ENCODE measurements around the gene PARP4.
"Not testable (repeated sequence)": the region's sequence is repeated elsewhere in the genome, so short reads cannot be mapped to it uniquely, and the experiment has no call there.

The PARP4 gene

GRCh38 chr13:24489721-24490120 is 22.9 kb downstream of the PARP4 start:
- no peak overlapping the region for H3K27ac ChIP-seq
- no peak for DNase-seq (ENCODE audit: low spot score)
- TF ChIP-seq CTCF (IDR thresholded peaks at IDR 0.05), result no peak
- H3K4me3 ChIP-seq, result no peak overlapping the region

DNA sequence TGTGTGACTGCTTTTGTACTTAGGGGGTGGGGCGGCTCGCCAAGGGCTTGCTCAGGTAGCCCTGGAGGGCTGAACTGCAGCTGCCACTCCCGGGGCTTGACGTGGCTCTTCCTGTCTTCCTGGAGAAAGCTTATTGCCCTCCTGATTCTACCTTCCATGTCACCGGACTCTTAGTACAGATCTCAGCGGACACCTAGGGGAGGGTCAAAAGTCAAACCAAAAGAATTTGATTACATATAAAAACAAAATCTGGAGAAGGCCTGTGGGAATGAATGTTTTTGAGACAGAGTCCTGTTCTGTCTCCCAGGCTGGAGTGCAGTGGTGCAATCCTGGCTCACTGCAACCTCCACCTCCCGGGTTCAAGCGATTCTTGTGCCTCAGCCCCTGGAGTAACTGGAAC is 24.5 kb downstream of the PARP4 start:
- not testable (repeated sequence) for H3K4me3 ChIP-seq; H3K27ac ChIP-seq; DNase-seq (ENCODE audit: low spot score)

GRCh38 chr13:24486017-24486657 is 26.4 kb downstream of the PARP4 start:
- not testable (repeated sequence) for H3K27ac ChIP-seq; DNase-seq (ENCODE audit: low spot score); H3K4me3 ChIP-seq

GRCh38 chr13:24473686-24474085 is 38.9 kb downstream of the PARP4 start:
- no peak for TF ChIP-seq CTCF (IDR thresholded peaks at IDR 0.05)
- H3K27ac ChIP-seq, result no peak overlapping the region
- DNase-seq (ENCODE audit: low spot score), result no peak
- H3K4me3 ChIP-seq, result no peak overlapping the region

- not testable (repeated sequence) for H3K4me3 ChIP-seq; H3K27ac ChIP-seq; DNase-seq (ENCODE audit: low spot score)
These were observed 40.4 kb downstream of the PARP4 start for GRCh38 chr13:24472129-24472528.

GRCh38 chr13:24463078-24463477 is 49.5 kb downstream of the PARP4 start:
- TF ChIP-seq CTCF (IDR thresholded peaks at IDR 0.05), result no peak
- Histone ChIP-seq H3K4me3 (no peak overlapping the region), H3K27ac (no peak overlapping the region)
- no peak for DNase-seq (ENCODE audit: low spot score)

DNA sequence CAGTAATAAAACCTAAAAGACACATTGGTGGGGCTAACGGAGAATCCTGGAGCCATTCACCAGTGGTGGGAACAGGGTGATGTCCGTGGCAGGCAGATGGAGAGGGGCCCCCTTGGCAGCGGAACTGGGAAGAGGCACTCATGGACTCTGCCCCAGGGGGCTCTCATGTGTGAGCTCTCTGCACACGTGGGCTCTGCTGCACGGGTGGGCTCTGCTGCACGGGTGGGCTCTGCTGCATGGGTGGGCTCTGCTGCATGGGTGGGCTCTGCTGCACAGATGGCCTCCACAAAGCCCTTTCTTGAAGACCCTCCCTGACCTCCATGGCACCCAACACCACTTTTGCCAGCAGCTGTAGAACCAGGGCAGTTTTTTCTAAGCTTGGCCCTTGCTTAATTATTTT is 52.3 kb downstream of the PARP4 start:
- no peak overlapping the region for H3K4me3 ChIP-seq
- no peak for DNase-seq (ENCODE audit: low spot score)
- no peak for TF ChIP-seq CTCF (IDR thresholded peaks at IDR 0.05)
- H3K27ac ChIP-seq, result no peak overlapping the region

DNA sequence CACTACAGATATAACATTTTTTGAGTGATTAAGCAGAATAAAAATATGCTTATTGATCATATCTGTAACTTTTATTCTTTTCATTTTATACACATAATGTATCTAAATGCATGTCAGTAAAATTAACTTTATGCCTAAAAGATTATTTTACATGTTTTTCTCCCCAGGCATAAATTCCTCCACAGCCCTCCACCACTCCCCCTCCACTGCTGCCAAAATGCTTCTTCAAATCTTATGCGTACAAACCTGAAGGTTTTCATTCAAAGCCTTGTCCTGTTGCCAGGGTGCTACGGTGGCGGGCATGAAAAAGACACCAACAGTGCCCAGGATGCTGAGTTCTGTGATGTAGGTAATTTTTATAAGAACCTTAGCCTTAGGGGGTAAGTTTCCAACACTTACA is 52.9 kb downstream of the PARP4 start:
- DNase-seq (ENCODE audit: low spot score), result no peak
- no peak for TF ChIP-seq CTCF (IDR thresholded peaks at IDR 0.05)
- H3K27ac ChIP-seq, result no peak overlapping the region
- no peak overlapping the region for H3K4me3 ChIP-seq

DNA sequence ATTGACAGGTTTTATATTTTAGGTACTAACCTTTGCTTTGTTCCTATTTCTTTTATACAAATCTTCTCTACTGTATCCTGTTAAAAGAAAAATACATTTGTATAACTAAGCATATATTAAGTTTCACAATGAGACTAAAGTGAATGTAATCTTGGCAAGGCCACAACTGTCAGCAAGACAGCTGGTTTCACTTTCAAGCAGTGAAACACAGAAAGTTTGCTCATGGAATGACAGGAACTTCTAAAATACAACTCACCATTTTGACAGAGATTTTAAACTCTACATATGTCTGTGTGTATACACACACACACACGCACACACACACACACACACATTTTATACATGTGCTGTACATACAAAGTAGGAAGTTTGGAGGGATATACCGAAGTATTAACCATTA is 53.3 kb downstream of the PARP4 start:
- Histone ChIP-seq H3K27ac (no peak overlapping the region), H3K4me3 (no peak overlapping the region)
- DNase-seq (ENCODE audit: low spot score), result no peak
- no peak for TF ChIP-seq CTCF (IDR thresholded peaks at IDR 0.05)

All from coronary artery (tissue), 2 donors.